HG02938 (cell line): ENCODE data around the gene MRPS5.
"Not testable (repeated sequence)": the region's sequence is repeated elsewhere in the genome, so short reads cannot be mapped to it uniquely, and the experiment has no call there.

Source experiments
- ATAC-seq: cut with Tn5 transposase; IDR thresholded peaks from one replicate; pipeline ENCODE4 v1.9.1; 2021; ENCODE audit warnings: mild to moderate bottlenecking, moderate library complexity; ENCODE audit not compliant: unreplicated experiment

MRPS5 gene

GRCh38 chr2:95121407-95122196 lies at the start of gene MRPS5:
Gene MRPS5 (minus strand): TSS chr2:95121808. CDS start chr2:95121791, 17 bp downstream.
- peak; percentile 94 for ATAC-seq

- peak; percentile 12 for ATAC-seq
These were observed 44.6 kb upstream of the MRPS5 start for GRCh38 chr2:95166065-95166763.

- ATAC-seq: peak; percentile 90
These were observed 43.9 kb upstream of the MRPS5 start, which contains the start of gene ZNF2 for GRCh38 chr2:95165371-95166064. Gene ZNF2 (plus strand): TSS chr2:95165809. CDS start chr2:95176227, 10,418 bp downstream.

GRCh38 chr2:95165030-95165370 lies 43.4 kb upstream of the MRPS5 start:
- ATAC-seq: peak; percentile 3

- peak; percentile 81 for ATAC-seq
These were observed 38.3 kb upstream of the MRPS5 start, which contains the start of gene ZNF514 for GRCh38 chr2:95159690-95160449. Gene ZNF514 (minus strand): TSS chr2:95159848. CDS start chr2:95153253, 6,595 bp downstream.

- ATAC-seq: peak; percentile 50
These were observed 37.4 kb upstream of the MRPS5 start for GRCh38 chr2:95158891-95159619.

GRCh38 chr2:95158441-95158840 lies 36.8 kb upstream of the MRPS5 start:
- ATAC-seq: no peak

GRCh38 chr2:95149397-95149984 lies 27.9 kb upstream of the MRPS5 start:
- ATAC-seq: no peak

- ATAC-seq: no peak
These were observed 22.2 kb upstream of the MRPS5 start for GRCh38 chr2:95143838-95144237.

GRCh38 chr2:95138702-95139101 lies 17.1 kb upstream of the MRPS5 start:
- ATAC-seq: no peak

- ATAC-seq: peak; percentile 20
These were observed 566 bp upstream of the MRPS5 start for GRCh38 chr2:95122197-95122551.

- no peak for ATAC-seq
These were observed 558 bp downstream of the MRPS5 start for GRCh38 chr2:95121093-95121406.

- peak; percentile 89 for ATAC-seq
These were observed 6.2 kb downstream of the MRPS5 start for GRCh38 chr2:95115418-95115817.

- ATAC-seq: no peak
These were observed 8.1 kb downstream of the MRPS5 start for GRCh38 chr2:95113464-95113863.

- ATAC-seq: no peak
These were observed 11.2 kb downstream of the MRPS5 start for GRCh38 chr2:95110395-95110794.

- ATAC-seq: no peak
These were observed 12.3 kb downstream of the MRPS5 start for GRCh38 chr2:95109260-95109659.

GRCh38 chr2:95106081-95106480 lies 15.5 kb downstream of the MRPS5 start:
- no peak for ATAC-seq

- ATAC-seq: no peak
These were observed 17.0 kb downstream of the MRPS5 start for GRCh38 chr2:95104606-95105005.

GRCh38 chr2:95099910-95100309 lies 21.7 kb downstream of the MRPS5 start:
- ATAC-seq: no peak

- ATAC-seq: not testable (repeated sequence)
These were observed 23.3 kb downstream of the MRPS5 start for GRCh38 chr2:95098273-95098672.
